Hematopoietic multipotent progenitor cell treated with erythropoietin and hydrocortisone succinate and interleukin-3 and kit ligand, for 6 days (in vitro differentiated cells): ENCODE measurements around the gene ENO1.
"Not testable (repeated sequence)": the region's sequence is repeated elsewhere in the genome, so short reads cannot be mapped to it uniquely, and the experiment has no call there.

Source experiments
- DNase-seq: peaks from one replicate; pipeline ENCODE4 v3.0.0-alpha.2; 2015

ENO1 gene

DNA sequence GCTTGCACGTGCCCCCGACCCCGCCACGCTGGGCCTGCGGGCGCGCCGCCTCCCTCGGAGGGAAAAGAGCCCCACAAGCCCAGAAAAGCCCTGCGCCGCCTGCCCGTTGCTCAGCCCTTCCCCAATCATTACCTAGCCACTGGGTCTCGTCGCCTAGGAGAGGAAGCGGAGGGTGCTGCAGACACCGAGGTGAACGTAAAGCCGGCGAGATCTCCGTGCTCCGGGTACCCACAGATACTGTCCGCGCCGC, at the start of gene ENO1:
Gene ENO1, minus strand, starts transcription at position 239 of the 250 bp plus-strand sequence. CDS start 3,778 bp downstream, outside the sequence.
- no peak for DNase-seq

DNA sequence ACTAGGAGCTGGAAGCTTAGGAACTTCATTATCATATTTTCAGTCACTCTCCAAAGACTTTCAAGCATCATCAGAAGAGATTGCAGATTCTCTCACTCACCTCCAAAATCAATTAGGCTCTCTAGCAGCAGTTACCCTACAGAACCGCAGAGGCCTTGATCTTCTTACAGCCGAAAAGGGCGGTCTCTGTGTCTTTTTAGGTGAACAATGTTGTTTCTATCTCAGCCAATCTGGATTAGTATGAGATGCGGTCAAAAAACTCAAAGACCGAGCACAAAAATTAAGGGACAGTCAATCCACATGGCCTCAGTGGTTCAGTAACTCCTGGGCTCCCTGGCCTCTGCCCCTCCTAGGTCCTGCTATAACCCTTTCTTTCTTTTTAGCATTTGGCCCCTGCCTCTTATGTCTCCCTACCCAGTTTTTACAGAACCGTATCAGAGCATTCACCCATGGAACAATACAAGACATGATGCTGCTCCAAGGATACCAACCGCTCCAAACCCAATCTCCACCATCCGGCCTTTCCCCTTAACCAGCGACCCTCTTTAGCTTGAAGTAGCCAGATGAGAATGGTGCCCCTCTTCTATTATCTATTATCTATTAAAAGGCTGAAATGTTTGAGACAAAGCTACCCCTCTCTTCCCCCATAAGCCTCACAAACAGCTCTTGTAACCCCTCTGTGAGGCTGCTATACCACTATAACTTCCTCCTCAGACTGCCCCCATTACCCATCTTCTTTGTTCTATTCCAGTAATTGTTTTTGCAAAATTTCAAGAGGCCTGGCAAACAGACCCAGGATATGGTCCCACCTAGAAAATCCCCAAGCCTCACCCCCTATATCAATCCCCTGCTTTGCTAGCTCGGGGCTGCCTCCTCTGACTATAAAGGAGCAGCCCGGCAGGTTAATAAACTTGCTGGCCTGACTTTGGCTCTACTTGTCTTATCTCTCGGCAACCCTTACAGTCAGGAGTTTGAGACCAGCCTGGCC, 48.5 kb upstream of the ENO1 start:
- no peak for DNase-seq

DNA sequence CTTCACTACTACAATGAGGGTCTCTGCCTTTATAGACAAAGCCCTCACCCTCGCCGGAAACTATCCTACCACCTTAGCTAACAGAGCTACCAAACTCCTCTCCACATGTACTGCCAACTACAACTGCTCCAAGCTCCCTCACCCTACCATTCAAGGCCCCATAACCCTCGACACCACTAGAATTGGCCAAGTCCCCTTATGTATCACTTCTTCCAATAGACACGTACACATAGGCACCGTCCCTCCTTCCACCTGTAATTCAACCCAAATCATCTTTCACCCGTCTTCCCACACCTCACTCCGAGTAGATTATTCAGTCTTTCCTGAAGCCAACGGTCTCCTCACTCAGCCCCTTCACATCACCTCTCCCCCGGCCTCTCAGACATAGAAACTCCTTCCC, 47.5 kb upstream of the ENO1 start:
- no peak for DNase-seq

DNA sequence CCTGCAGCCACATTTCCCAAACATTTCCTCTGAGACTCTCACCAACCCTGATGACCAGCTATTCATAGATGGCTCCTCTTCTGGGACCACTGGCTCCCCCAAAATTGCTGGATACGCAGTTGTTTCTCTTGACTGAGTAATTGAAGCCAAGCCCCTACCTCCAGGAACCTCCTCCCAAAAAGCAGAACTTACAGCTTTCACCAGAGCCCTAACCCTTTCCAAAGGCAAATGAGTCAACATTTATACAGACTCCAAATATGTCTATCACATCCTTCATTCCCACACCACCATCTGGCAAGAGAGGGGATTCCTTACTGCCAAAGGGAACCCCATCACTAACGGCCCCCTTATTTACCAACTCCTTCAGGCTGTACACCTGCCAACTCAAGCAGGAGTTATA, 46.9 kb upstream of the ENO1 start:
- no peak for DNase-seq

GRCh38 chr1:8922962-8923361, 44.5 kb upstream of the ENO1 start:
- DNase-seq = no peak

GRCh38 chr1:8917536-8917935, 39.0 kb upstream of the ENO1 start:
- not testable (repeated sequence) for DNase-seq

GRCh38 chr1:8915446-8915845, 37.0 kb upstream of the ENO1 start:
- no peak for DNase-seq

- no peak for DNase-seq
Measured at GRCh38 chr1:8914466-8914865, 36.0 kb upstream of the ENO1 start.

GRCh38 chr1:8913457-8913856, 35.0 kb upstream of the ENO1 start:
- DNase-seq = no peak

GRCh38 chr1:8911416-8912309, 33.2 kb upstream of the ENO1 start:
- no peak for DNase-seq

DNA sequence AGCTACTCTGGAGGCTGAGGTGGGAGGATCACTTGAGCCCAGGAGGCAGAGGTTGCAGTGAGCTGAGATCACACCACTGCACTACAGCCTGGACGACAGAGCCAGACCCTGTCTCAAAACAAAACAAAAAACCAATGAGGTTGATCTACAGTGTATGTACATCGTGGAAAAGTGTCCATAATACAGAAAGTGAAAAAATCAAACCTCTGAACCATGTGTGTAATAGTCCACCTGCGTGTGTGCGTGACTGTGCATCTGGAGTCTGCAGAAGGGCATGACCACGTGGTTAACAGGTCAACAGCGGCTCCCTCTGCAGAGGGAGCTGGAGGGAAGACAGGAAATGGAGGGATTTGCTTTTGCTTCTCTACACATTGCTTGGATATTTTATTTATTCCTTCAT, 32.4 kb upstream of the ENO1 start:
- DNase-seq = no peak

GRCh38 chr1:8910331-8910730, 31.8 kb upstream of the ENO1 start:
- DNase-seq = no peak

DNA sequence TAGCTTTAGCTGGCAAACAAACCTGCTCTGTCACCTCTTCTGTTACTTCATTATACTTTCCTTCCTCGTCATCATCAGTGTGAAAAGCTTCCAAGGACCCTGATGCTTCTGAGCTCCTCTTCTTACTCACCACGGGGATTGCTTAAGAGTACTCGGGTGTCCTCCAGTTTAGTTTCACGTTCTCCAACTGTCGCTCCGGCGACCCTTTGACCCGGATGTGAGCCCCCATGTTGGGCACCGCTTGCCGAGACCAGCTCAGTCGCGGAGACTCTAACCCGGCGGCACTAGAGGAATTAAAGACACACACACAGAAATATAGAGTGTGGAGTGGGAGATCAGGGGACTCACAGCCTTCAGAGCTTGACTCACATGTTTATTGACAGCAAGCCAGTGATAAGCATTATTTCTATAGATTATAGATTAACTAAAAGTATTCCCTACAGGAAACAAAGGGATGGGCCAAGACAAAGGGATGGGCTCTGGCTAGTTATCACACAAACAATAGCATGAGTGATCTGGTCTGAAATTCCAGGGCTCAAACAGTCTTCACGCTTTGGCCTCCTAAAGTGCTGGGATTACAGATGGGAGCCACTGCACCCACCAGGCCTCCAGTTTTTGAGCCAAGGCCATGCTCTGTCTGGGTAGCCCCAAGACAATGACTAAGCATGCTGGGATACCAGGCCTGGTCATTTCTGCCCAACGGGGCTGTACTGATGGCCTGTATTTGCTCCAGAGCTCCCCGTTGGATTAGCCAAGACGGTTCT, 30.1 kb upstream of the ENO1 start:
- no peak for DNase-seq

DNA sequence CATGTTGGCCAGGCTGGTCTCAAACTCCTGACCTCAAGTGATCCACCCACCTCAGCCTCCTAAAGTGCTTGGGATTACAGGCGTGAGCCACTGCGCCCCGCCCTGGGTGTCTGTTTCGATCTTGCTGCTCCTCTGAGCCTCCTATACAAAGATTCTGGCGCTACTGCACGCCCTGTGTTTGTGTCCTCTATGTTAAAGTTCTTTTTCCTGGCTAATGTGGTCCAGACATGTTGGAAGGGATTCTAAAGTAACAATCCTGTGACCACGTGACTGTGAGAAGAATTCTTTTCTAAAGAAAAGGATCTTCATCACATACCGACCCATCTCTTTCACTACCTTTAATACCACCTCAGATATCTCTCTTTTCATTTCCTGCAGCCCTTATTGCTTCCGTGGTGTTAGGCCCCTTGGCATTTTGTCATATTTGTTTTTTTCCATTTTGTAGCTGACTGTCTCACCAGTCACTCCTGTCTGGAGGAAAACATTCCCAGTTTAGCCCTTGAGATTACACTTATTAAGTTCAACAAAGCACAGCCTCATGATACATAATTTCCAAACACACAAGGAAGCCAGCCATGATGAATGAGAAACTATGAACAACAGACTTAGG, 27.2 kb upstream of the ENO1 start:
- no peak for DNase-seq

GRCh38 chr1:8903908-8904650, 25.6 kb upstream of the ENO1 start:
- DNase-seq = no peak

DNA sequence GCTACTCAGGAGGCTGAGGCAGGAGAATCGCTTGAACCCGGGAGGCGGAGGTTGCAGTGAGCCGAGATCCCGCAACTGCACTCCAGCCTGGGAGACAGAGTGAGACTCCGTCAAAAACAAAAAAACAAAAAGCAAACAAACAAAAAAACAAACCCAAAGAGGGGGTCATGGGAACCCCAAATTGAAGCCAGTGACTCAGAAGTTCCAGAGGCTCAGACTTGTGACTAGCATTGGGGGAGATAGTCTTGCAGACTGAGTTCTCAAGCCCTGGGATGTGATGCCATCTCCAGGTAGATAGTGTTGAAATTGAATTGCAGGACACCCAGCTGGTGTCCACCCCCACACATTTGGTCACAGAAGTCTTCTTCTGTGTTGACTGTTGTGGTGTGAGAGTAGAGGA, 24.9 kb upstream of the ENO1 start:
- no peak for DNase-seq

DNA sequence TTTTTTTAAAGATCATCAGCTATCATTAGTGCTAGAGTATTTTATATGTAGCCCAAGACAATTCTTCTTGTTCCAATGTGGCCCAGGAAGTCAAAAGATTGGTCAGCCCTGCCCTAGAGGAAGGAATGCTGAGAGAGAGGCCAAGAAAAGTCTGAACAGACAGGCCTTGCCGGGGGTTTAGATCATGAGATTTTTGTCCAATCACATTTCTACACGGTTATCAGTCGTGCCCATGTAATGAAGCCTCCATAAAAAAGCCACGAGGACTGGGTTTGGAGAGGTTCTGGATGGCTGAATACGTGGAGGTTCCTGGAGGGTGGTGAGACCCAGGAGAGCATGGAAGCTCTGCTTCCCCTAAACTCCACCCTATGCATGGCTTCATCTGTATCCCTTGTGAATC, 24.3 kb upstream of the ENO1 start:
- no peak for DNase-seq

DNA sequence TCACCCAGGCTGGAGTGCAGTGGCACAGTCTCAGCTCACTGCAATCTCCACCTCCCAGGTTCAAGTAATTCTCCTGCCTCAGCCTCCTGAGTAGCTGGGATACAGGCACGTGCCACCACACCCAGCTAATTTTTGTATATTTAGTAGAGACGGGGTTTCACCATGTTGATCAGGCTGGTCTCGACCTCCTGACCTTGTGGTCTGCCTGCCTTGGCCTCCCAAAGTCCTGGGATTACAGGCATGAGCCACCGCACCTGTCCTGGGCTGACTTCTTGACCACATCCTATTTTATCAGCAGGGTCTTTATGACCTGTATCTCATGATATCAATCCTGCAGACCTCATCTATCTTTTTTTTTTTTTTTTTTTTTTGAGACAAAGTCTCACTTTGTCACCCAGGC, 22.2 kb upstream of the ENO1 start:
- not testable (repeated sequence) for DNase-seq

GRCh38 chr1:8899046-8899445, 20.6 kb upstream of the ENO1 start:
- no peak for DNase-seq

- DNase-seq = not testable (repeated sequence)
Measured at GRCh38 chr1:8898418-8898817, 19.9 kb upstream of the ENO1 start.

DNA sequence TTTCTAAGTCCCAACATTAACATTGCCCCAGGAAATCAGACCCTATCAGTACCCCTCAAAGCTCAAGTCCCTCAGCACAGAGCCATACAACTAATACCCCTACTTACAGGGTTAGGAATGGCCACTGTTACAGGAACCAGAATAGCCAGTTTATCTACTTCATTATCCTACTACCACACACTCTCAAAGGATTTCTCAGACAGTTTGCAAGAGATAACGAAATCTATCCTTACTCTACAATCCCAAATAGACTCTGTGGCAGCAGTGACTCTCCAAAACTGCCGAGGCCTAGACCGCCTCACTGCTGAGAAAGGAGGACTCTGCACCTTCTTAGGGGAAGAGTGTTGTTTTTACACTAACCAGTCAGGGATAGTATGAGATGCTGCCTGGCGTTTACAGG, 19.0 kb upstream of the ENO1 start:
- not testable (repeated sequence) for DNase-seq

DNA sequence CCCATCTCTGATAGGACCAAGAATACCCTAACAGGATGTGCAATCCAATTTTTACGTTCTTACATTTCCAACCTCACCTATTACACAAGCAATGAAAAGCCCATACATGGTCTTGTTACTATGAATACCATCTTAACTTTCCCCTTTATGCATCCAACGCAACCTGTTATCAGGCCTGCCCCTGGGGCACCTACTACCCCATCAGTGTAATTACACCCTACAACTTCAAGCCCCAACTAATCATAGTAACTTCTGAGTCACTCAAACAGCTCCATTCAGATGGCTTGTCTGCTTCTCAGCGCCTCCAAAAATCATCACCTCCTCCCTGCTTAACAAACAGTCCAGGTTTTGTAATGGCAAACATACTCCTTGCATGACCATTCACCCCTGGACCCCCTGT, 18.3 kb upstream of the ENO1 start:
- not testable (repeated sequence) for DNase-seq
